Activated CD4-positive, alpha-beta memory T cell treated with anti-CD3 and anti-CD28 coated beads, Interleukin-2, amount 10 ng/mL, durations not matched to agents 7 days and 5 days (primary cell): ENCODE measurements around the gene TENT4A. TPM values are rescaled to one million over a fixed set of nuclear protein-coding genes. Genes with fewer than 3 reads are reported as not detected.
A peak's percentile ranks its signal among the peaks of the same experiment; 100 is the strongest.

ENCODE experiments used
- CTCF ChIA-PET: fragments of 350-600 bp; sonication (Branson Sonifier 250); formaldehyde crosslinking; loops from one replicate; lab custom pipeline; 2021; ENCODE audit warnings: antibody characterized with exemption, inconsistent platforms; lab: Charles Lee
- POLR2A ChIA-PET: fragments of 350-600 bp; sonication (Branson Sonifier 250); formaldehyde crosslinking; loops from one replicate; lab custom pipeline; 2021; ENCODE audit warnings: antibody characterized with exemption; lab: Charles Lee
- DNase-seq: peaks from one replicate; pipeline ENCODE4 v3.0.0-alpha.2; 2020
- H3K27ac Mint-ChIP-seq: one replicate; pipeline ENCODE4 v1.8.0; 2021; ENCODE audit warnings: mild to moderate bottlenecking, mixed read lengths
- H3K27me3 Mint-ChIP-seq: one replicate; pipeline ENCODE4 v1.8.0; 2021; ENCODE audit warnings: mixed read lengths
- H3K36me3 Mint-ChIP-seq: one replicate; pipeline ENCODE4 v1.8.0; 2021; ENCODE audit warnings: low read depth, mixed read lengths
- H3K4me1 Mint-ChIP-seq: one replicate; pipeline ENCODE4 v1.8.0; 2021; ENCODE audit warnings: mixed read lengths
- H3K4me3 Mint-ChIP-seq: one replicate; pipeline ENCODE4 v1.8.0; 2021; ENCODE audit warnings: mild to moderate bottlenecking, mixed read lengths
- H3K9me3 Mint-ChIP-seq: one replicate; pipeline ENCODE4 v1.8.0; 2021; ENCODE audit warnings: mixed read lengths
- total RNA-seq, 2 experiments: library from RNA; stranded (reverse); gene quantifications; one replicate each; pipeline ENCODE4 v1.2.3, GENCODE V29; 2021

Gene TENT4A
- total RNA-seq, 2 experiments from 2014 or later: 34.3 to 36.6 TPM

DNA sequence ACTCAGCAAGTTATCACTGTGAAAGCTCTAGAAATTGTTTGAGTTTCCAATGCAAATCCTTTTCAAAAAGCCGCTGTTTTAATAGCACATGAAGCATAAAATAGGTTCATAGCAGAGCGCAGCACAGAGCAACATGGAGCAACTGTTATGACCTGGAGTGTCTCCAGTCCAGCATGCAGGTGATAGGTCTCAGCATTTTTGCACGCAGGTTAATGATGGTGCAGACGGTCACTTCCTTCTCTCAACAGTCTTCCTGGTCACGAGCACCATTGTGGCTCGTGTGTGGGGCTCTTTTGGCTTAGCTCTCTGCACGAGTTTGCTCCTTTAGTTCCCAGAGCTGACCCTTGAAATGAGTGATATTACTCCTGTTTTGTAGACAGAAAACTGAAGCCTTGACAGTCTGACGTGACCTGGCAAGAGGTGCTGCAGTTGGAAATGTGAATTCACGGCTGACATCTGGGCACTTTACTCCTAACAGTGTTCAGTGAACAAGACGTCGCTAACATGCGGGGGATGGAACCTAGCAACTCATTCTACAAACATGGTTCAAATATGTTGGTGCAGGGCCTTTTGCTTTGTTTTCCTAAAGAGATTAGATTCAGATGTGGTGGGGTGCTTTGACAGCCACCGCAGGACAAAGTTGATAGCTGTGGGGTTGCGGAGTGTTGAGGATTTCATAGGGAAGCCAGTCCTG is 10.0 kb downstream of the TENT4A start:
- Mint-ChIP-seq H3K36me3 (peaks cover 45% of the 10 kb centered on the region), H3K9me3 (no peaks in the 10 kb centered on the region), H3K27ac (no peak overlapping the region), H3K4me1 (peaks cover 72% of the 10 kb centered on the region), H3K4me3 (no peak overlapping the region), H3K27me3 (no peaks in the 10 kb centered on the region)
- ChIA-PET POLR2A (no interaction called here), CTCF (interaction anchor here (1.4 kb wide), 1 partner anchor 14 kb away, joined by 5 read pairs; no protein-coding TSS in a partner anchor)
- no peak for DNase-seq

DNA sequence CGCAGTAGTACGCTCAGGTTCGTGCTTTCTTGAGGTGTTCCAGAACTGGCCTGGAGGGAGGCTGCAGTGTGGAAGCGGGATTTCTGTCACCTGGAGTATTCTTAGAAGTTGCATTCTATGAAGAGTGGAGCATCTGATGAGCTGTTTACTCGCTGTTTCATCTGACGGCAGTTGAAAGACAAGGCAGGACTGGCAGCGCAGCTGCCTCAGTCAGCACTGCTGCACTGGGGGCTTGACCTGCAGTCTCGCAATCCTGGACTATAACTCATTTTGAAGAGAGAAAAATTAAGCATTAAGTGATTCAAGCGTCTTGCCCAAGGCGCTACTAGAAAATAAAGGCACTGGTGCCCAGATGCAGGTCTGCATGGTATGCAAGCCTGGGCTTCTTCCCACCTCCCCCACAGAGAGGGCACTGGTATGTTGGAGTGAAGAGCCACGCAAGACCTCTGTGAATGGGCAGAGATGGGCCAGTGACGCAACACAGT is 10.6 kb downstream of the TENT4A start:
- Mint-ChIP-seq H3K9me3 (no peaks in the 10 kb centered on the region), H3K27ac (no peak overlapping the region), H3K4me1 (peaks cover 71% of the 10 kb centered on the region), H3K27me3 (no peaks in the 10 kb centered on the region), H3K4me3 (no peak overlapping the region), H3K36me3 (peaks cover 40% of the 10 kb centered on the region)
- ChIA-PET POLR2A (no interaction called here), CTCF (no interaction called here)
- DNase-seq: no peak

DNA sequence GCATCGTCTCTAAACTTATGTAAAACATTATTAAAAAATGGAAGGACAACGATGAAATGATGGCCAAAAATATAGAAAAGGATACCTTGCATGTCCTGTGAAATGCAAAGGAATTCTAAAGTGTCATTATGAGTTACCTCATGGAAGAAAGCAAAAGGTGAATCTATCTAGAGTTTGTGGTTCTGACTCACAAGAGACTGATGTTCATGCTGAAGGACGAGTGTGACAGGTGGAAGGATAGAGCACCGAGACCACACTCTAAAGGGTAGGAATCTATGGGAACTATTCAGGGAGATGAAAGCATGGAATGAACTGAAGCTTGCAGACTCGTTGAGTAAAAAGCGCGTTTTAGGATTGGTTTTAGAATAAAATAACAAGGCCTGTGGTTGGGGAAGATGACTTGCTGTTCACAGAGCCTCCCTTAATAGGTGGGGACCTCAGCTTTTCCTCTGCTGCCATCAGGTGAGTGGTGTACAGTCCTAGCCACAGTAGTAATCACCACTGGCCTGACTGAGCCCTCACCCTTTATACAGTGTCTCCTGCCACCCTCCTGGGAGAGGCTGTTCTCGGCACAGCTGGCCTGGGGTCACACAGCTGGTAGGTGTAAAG is 11.2 kb downstream of the TENT4A start:
- DNase-seq: no peak
- H3K9me3 Mint-ChIP-seq: no peaks in the 10 kb centered on the region
- ChIA-PET POLR2A (no interaction called here), CTCF (no interaction called here)
- H3K36me3 Mint-ChIP-seq: peaks cover 43% of the 10 kb centered on the region
- peaks cover 73% of the 10 kb centered on the region for H3K4me1 Mint-ChIP-seq
- H3K27me3 Mint-ChIP-seq: no peaks in the 10 kb centered on the region
- H3K4me3 Mint-ChIP-seq: no peak overlapping the region
- no peak overlapping the region for H3K27ac Mint-ChIP-seq

DNA sequence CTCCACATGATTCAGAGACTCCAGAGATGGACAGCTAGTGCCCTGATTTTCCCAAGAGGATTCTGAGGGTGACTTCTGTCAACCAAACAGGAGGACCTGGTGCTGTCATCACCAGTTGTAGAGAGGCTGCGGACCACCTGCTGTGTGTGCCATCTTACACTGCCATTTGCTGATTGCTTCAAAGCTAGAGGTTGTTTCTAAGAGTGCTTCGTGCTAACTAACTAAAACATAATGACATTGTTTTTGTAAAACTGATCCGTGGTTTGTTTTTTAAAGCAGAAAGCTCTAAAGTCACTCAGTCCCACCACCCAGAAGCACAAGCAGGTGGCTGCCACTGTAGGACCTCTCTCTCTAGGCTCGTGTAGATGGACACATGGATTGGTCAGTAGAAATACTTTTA is 12.2 kb downstream of the TENT4A start:
- ChIA-PET POLR2A (interaction anchor here (1.3 kb wide), 1 partner anchor 10 kb away, joined by 4 read pairs; no protein-coding TSS in a partner anchor), CTCF (no interaction called here)
- no peak overlapping the region for H3K27ac Mint-ChIP-seq

DNA sequence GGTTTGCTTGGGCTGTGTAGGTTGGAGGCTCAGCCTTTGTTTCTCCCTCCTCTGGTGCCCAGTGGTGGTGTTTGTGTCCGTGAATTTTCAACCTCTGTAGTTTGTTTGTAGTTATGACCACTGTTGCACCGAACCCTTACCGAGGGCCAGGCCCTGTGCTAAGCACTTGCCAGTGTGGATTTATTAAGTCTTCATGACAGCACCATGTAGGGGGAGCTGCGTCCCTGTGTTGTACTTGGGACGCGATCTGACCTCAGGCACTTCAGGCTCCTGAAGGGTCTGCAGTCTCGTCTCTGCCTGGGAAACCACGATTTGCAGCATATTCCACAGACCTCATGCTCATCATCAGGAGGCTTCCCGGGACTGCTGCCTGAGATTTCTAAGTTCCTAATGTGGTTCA is 12.8 kb downstream of the TENT4A start:
- Mint-ChIP-seq H3K4me3 (no peak overlapping the region), H3K9me3 (no peaks in the 10 kb centered on the region), H3K27me3 (no peaks in the 10 kb centered on the region), H3K27ac (no peak overlapping the region), H3K4me1 (peaks cover 75% of the 10 kb centered on the region), H3K36me3 (peaks cover 40% of the 10 kb centered on the region)
- ChIA-PET CTCF (interaction anchor here (1.1 to 1.2 kb wide), 2 partner anchors 8 to 34 kb away, joined by 3 read pairs; no protein-coding TSS in a partner anchor), POLR2A (interaction anchor here (1.3 kb wide), 1 partner anchor 9 kb away, joined by 4 read pairs; no protein-coding TSS in a partner anchor)
- no peak for DNase-seq

More for the DNA sequence above, 12.2 kb downstream of the TENT4A start:
- no peak overlapping the region for H3K4me3 Mint-ChIP-seq
- H3K4me1 Mint-ChIP-seq: peaks cover 73% of the 10 kb centered on the region
- no peaks in the 10 kb centered on the region for H3K27me3 Mint-ChIP-seq
- no peak for DNase-seq
- H3K36me3 Mint-ChIP-seq: peaks cover 38% of the 10 kb centered on the region
- no peaks in the 10 kb centered on the region for H3K9me3 Mint-ChIP-seq

DNA sequence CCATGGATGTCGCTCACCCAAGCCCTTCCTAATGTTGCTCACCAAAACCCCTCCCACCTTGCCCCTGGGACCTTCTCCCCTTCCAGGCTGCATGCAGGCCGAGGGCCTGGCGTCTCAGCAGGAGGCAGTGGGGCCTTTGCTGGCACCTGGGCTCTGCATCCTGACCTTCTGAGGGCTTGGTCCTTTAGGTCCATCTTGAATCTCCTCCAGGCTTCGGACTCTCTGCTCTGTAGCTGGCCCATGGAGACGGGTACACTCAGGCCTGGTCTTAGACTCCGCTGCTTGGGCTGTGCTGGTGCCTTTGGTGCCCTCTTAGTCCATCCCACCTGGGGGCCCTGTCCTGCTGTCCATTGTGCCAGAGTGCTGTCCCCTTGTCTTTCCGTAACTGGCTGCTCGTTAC is 14.0 kb downstream of the TENT4A start:
- CTCF ChIA-PET: interaction anchor here (0.9 to 1.2 kb wide), 2 partner anchors 9 to 11 kb away, joined by 3 read pairs; no protein-coding TSS in a partner anchor
- Mint-ChIP-seq H3K27me3 (no peaks in the 10 kb centered on the region), H3K27ac (no peak overlapping the region), H3K4me3 (no peak overlapping the region), H3K36me3 (peaks cover 43% of the 10 kb centered on the region), H3K9me3 (no peaks in the 10 kb centered on the region), H3K4me1 (peaks cover 76% of the 10 kb centered on the region)
- POLR2A ChIA-PET: interaction anchor here (5.1 kb wide), 1 partner anchor 15 kb away, joined by 29 read pairs; the partner anchor contains the start of gene TENT4A
- DNase-seq: no peak

DNA sequence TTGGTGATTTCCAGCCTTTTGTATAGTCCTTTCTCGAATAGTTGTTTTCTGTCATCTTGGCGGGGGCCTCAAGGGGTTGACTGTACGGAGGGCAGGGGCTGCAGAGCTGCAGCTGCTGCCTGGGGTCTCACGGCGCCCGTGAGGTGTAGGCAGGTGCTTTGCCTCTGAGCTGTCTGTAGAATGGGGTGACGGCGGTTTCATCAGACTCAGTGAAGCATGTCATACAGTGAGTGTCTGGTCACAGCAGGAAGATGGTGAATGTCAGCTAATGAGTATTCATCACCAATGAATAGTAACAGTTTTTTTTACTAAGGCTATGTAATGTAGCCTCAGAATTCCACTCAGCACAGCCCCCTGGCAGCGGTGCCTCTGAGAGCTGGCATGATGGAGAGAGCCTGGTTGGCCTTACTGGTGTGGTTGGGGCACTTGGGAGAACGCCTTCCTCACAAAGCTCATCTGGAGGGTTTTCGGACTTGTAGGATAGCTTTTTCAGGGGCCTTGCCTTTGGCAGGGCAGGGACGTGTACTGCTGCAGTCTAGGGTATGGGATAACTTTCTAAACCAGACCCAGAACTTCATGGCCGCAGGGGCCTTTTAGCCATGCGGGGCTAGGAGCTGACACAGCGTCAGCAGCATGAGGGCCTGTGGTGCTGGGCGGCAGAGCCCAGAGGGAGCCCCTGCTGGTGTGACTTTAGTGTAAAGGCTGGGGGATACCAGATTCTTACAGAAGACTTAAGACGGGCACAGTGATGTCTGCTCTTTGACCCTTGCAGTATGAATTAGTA is 15.0 kb downstream of the TENT4A start:
- ChIA-PET CTCF (interaction anchor here (0.9 kb wide), 1 partner anchor 10 kb away, joined by 3 read pairs; no protein-coding TSS in a partner anchor), POLR2A (interaction anchor here (1.4 to 6.3 kb wide), 4 partner anchors 10 to 95 kb away, joined by 3 to 29 read pairs (median 17); partner anchors contain the start of genes NSUN2, SRD5A1 and TENT4A)
- no peak for DNase-seq
- Mint-ChIP-seq H3K4me1 (peaks cover 77% of the 10 kb centered on the region), H3K27me3 (no peaks in the 10 kb centered on the region), H3K36me3 (peaks cover 44% of the 10 kb centered on the region), H3K27ac (no peak overlapping the region), H3K9me3 (no peaks in the 10 kb centered on the region), H3K4me3 (no peak overlapping the region)

DNA sequence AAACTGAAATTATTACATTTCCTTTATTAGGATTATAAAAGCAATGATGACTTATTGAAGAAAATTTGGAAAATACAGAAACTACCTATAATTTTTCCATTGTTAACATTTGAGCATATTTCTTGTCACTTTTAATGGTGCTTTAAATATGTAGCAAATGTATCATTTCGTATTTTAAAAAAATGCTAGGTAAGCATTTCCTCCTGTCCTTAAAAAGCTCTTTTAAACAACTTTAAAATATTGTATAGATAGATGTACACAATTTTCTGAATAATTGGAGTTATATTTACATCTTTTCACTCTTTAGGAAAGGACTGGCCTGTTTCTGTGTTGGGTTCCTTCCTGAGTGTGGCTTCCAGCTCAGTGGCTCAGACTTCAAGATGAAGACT is 15.6 kb downstream of the TENT4A start:
- Mint-ChIP-seq H3K4me1 (peaks cover 77% of the 10 kb centered on the region), H3K9me3 (no peaks in the 10 kb centered on the region), H3K36me3 (peaks cover 44% of the 10 kb centered on the region), H3K27ac (peak overlapping the region; percentile 79), H3K27me3 (no peaks in the 10 kb centered on the region), H3K4me3 (peak overlapping the region; percentile 8)
- POLR2A ChIA-PET: interaction anchor here (1.0 to 6.3 kb wide), 6 partner anchors 9 to 96 kb away, joined by 3 to 29 read pairs (median 6); partner anchors contain the start of genes NSUN2, SRD5A1 and TENT4A
- CTCF ChIA-PET: interaction anchor here (0.6 kb wide), 1 partner anchor 205 kb away, joined by 3 read pairs; no protein-coding TSS in a partner anchor
- no peak for DNase-seq

DNA sequence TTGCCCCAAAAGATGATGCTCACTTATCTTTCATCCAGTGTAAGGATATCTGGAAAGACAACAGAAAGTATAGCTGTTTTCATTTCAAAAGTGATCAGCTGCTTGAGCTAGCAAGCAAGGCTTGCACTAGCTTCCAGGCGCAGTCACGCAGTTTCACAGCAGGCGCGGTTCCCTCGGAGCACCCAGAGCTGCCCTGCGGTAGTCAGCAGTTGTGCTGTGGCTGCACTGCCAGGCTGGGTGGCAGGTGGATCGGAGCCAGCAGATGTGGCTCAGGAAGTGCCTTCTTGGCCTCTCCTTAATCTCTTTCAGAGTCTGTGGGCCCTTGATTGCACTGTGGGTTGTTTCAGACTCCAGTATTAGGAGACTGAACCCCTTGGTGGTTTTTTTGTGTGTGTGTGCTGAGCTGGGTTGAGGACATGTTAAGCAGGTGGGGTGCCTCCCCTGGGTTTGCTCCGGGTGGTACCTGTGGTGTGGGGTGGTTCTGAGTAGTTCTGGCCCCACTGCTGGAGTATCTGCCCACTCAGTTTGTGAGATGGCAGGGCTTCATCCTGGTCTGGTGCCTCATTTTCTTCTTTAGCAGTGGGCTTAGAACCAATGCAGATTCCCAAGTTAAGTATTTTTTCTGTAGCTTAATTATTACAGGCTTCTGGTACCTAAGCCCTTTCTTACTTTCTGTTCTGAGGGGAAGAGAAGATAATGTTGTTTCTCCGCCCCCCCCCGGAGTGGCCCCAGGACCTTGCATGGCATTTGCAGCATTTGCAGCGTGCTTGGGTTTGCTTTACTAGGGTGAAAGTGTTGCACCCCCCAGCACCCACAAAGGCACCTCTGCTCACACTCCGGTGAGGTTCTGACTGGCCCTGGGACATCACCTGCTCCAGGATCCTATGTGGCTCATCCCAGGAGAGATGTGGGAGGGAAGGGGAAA is 16.4 kb downstream of the TENT4A start:
- Mint-ChIP-seq H3K4me1 (peaks cover 73% of the 10 kb centered on the region), H3K27me3 (no peaks in the 10 kb centered on the region), H3K36me3 (peaks cover 37% of the 10 kb centered on the region), H3K27ac (peak overlapping the region; percentile 79), H3K4me3 (peak overlapping the region; percentile 8), H3K9me3 (no peaks in the 10 kb centered on the region)
- ChIA-PET CTCF (interaction anchor here (0.6 to 1.2 kb wide), 3 partner anchors 11 to 205 kb away, joined by 3 to 4 read pairs (median 3); no protein-coding TSS in a partner anchor), POLR2A (interaction anchor here (1.0 to 6.3 kb wide), 7 partner anchors 9 to 101 kb away, joined by 3 to 29 read pairs (median 5); partner anchors contain the start of genes NSUN2, SRD5A1 and TENT4A)
- DNase-seq: peak; percentile 66

DNA sequence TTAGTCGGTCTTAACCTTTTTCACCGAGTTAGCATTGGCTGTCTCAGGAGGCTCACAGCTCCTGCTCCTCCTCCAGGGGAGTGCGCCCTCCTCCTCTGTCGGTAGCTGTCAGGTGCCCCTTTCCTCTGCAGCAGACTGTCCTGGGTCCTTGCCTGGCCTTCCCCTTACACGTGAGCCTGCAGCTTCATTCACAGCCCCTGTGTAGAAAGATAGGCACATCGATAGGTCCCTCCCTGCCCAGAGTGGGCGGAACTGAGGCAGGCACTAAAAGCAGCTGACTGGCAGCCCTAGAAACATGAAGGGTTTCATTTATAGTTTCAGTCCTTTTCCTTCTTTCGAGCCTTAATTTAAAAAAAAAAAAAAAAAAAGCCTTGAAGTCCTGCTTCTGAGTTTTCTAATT is 17.2 kb downstream of the TENT4A start:
- peak overlapping the region; percentile 79 for H3K27ac Mint-ChIP-seq
- no peaks in the 10 kb centered on the region for H3K9me3 Mint-ChIP-seq
- H3K4me1 Mint-ChIP-seq: peaks cover 79% of the 10 kb centered on the region
- no peak overlapping the region for H3K4me3 Mint-ChIP-seq
- ChIA-PET CTCF (interaction anchor here (1.2 kb wide), 1 partner anchor 10 kb away, joined by 3 read pairs; no protein-coding TSS in a partner anchor), POLR2A (interaction anchor here (0.7 to 6.3 kb wide), 6 partner anchors 9 to 102 kb away, joined by 3 to 29 read pairs (median 4); partner anchors contain the start of genes NSUN2, SRD5A1 and TENT4A)
- DNase-seq: no peak
- H3K36me3 Mint-ChIP-seq: peaks cover 36% of the 10 kb centered on the region
- no peaks in the 10 kb centered on the region for H3K27me3 Mint-ChIP-seq

DNA sequence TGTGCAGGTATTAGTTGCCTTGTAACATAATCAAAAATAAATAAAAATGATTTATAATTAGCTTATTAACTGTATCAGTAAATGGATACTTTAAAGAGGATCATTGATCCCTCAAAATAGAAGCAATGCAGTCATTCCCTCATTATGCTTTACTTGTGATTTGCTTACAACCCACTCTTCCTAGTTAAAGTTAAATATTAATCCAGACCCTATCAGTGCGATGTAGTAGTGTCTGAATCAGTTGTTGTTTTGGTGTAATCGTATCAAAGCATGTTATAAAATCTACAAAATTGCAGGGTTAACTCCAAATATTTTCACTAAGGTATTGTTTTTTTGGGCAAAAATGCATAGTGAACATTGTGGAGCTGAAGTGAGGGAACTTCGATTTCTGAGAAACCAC is 17.6 kb downstream of the TENT4A start:
- Mint-ChIP-seq H3K36me3 (peaks cover 35% of the 10 kb centered on the region), H3K4me1 (peaks cover 82% of the 10 kb centered on the region), H3K27ac (no peak overlapping the region), H3K4me3 (no peak overlapping the region), H3K9me3 (no peaks in the 10 kb centered on the region), H3K27me3 (no peaks in the 10 kb centered on the region)
- POLR2A ChIA-PET: interaction anchor here (0.7 to 6.3 kb wide), 5 partner anchors 8 to 102 kb away, joined by 3 to 29 read pairs (median 4); partner anchors contain the start of genes NSUN2, SRD5A1 and TENT4A
- DNase-seq: no peak
- CTCF ChIA-PET: no interaction called here
